ENCODE results near the gene PLEKHG5.

Gene PLEKHG5

GRCh38 chr1:6509220-6509918 lies 17.9 kb upstream of the PLEKHG5 start:
- no peak for DNase-seq

- DNase-seq: no peak
Measured at GRCh38 chr1:6508816-6509189, 17.3 kb upstream of the PLEKHG5 start.

- no peak for DNase-seq
Measured at GRCh38 chr1:6508154-6508815, 16.8 kb upstream of the PLEKHG5 start.

DNA sequence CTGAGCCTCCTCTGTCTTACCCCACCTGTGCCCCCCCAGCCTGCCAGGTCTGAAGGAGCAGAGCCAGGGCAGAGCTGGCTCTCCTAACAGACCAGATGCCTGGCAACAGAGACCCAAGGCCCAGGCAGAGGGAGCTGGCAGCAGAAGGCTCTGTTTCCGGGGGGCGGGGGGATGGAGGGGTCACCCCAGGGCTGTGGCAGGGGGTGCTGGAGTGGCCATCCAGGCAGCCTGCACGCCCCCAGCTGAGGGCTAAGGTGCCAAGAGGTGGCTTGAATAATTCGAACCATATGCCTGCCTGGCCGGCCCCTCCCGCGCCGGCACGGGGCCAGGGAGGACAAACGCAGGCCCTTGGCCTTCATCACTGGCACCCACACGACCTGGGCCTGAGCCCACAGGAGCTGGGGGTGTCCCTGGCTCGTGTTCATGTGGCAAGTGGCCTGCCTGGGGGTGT lies 16.0 kb upstream of the PLEKHG5 start:
- DNase-seq: no peak

DNA sequence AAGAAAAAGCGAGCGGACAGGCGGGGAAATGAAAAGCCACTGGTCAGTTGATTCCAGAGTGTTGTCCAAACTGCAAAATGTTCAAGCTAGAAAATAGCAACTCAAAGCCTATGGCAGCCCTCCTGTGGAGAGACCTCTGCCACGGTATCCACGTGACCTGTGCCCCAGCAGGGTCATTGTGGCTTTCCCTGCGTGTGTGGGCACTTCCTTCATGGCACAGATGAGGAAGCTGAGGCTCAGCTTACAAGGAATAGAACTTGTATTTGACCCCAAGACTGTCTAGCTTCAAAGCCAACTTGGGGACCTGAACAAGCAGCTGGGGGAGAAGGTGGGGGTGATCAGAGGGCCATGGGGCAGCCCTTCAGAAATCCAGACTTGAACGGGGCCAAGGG lies 15.6 kb upstream of the PLEKHG5 start:
- DNase-seq: no peak

DNA sequence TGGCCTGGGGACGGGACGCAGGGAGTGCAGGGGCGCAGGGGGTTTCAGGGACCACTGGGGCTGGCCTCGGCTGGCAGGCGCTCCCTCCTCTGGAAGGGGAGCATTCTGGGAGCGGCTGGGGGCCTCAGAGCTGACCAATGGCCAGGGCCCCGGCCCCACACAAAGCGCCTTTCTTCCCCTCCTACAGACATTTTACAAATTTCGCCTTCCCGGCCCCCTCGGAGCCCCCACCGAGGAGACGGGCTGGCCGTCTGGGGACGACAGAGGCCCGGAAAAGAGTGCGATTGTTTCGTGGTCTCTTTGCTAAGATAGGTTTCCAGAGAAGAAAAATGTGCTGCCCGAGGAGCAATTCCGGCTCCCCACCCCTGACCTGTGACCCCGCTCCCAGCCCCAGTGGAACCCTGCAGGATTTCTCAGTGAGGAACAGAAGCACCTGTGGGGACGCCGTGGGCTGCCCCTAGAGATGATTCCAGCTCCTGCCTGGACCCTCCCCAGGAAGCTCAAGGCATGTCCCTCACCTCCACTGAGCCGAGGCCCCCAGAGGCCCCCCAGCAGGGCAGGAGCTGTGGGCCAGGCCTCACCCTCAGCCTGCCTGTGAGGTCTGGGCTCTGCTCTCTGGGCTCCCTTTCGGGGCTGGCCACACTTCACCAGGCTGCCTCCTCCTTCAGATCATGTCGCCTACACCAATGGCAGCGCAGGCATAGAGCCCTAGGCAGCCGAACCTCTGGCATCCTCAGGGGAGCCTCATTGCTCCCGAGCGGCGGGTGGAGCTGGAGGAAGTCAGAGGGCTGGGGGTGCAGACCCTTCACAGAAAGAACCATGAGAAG lies 15.0 kb upstream of the PLEKHG5 start:
- DNase-seq: no peak

DNA sequence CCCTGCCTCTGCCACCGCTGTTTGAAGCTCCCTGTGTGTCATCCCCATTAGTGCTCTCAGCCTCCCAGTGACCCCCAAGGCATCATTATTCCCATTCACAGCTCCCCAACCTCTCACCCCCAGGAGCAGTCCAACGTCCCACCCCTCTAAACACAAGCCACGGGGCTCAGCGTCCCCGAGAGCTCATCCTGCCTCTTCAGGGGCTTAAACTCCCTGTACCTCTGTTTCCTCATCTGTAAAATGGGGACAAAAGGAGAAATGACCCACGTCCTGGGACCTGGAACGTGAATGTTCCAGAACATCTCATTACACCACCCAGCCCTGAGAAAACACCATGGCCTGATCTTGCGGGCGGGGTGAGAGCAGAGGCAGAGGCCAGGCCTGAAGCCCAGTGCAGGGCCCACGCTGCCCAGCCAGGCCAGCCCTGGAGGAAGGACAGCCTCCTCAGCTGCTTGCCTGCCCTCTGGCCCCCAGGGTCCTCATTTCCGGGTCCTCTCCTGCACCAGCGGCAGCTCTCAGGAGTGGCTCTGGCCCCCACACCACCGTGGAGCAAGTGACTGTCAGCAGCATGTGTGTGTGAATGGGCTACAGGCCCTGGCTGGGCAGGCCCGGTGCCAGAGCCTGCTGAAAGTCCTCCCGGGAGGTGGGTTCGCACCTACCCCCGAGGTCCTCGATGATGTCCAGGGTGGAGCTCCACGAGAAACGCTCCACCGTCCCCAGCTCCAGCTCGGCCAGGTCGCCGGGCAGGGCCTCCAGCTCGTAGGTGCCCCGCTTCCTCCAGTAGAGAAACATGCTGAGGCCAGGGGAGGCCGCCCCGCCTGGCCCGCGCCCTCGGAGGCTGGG lies 14.1 kb upstream of the PLEKHG5 start:
- DNase-seq: no peak

DNA sequence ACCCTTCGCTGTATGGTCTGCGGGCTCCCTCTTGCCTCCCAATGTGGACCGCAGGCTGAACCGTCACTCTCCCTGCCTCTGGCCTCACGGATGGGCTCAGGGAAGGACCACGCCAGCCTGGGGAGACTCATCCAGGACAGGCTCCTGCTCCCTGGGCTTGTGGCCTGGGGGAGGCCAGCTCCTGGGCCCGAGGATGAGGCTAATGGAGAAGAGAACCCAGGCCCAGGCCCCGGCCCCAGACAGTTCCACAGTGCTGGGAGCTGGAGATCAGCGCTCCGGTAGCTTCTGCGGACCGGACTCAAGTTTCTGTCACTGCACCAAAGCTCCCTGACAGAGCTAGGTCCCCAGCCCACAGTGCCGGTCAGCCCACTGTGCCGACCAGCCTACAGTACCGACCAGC lies 13.4 kb upstream of the PLEKHG5 start:
- DNase-seq: no peak

DNA sequence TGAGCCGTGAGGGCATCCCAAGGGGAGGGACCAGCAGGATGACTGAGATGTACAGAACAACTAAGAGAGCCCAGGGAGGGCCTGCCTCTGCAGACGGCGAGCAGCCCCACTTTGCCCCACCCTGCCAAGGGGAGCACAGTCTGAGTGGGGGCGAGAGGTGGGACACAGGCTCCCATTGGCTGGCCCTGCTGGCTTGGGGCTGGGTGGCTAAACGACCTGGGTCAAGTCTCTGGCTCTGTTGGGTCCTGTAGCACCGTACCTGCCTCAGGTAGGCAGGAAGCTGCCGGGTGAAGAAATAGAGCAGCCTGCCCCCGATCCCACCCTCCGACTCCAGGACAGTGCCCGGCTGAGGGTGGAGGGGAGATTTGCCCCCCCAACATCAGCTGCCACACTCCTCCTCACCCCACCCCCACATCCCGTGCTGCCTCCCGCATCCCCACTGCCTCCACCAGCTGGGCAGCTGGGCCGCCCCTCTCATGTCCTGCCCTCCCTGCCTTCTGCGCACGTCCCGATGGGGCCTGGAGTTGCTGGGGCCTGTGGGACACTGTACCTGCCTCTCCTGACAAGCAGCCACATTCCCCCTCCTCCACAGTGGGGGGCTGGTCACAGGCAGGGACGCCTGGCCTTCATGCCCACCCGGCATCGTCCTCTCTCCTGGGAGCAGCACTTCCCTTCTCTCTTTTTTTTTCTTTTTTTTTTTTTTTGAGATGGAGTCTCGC lies 12.6 kb upstream of the PLEKHG5 start:
- DNase-seq: no peak

GRCh38 chr1:6502000-6502891 lies 10.8 kb upstream of the PLEKHG5 start:
- no peak for DNase-seq

DNA sequence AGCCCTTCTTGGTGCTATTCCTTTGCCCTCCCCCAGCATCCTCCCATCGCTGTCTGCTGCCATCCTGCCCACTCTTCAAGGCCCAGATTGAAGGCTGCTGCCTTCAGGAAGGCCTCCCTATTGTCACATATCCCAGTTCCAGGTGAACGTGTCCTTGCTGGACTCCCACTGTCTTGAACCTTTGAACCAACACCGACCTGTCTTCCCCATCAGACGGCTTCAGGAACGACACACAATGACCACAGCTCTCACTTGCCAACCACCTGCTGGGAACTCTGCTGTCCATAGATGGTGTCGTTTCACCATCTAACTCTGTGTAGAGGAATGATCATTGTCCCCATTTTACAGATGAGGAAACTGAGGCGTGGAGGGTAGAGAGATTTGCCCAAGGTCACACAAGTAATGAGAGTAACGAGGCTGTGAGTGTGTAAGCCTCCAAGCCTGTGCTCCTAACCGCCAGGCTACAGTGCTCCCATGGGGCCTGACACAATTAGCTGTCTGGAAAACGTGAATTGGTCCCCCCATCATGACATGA lies 9.9 kb upstream of the PLEKHG5 start:
- no peak for DNase-seq

- no peak for DNase-seq
Measured at GRCh38 chr1:6500544-6501278, 9.2 kb upstream of the PLEKHG5 start.

- no peak for DNase-seq
Measured at GRCh38 chr1:6499296-6499695, 7.8 kb upstream of the PLEKHG5 start.

GRCh38 chr1:6498576-6499111 lies 7.2 kb upstream of the PLEKHG5 start:
- no peak for DNase-seq

GRCh38 chr1:6497867-6498575 lies 6.6 kb upstream of the PLEKHG5 start:
- DNase-seq: no peak

DNA sequence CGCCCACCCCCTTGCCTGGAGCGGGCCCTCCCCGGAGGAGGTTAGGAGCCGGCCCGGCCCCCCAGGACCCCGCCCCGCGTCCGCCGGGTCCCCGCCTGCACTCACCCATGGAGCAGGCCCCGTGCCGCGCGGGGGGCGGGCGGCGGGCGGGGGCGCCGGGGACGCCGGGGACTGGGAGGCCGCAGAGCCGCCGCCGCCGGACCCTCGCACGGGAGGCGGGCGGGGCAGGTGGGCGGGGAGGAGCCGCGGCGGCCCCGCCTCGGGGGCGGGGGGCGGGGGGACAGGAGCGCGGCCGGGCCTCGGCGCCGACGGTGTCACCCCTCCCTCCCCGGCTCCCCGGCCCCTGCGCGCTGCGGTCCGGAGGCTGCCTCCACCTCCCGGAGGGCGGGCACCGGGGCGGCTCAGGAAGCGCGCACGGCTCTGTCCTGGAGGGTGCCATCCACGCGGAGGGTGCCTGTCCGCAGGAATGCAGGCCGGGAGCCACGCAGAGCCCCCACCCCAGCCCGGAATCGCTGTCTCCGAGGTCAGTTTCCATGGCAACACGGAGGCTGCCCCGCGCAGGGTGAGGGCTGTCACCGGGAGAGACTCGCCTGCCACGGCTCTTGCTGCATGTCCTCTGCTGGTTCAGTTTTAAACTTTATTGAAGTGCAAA lies 5.9 kb upstream of the PLEKHG5 start:
- no peak for DNase-seq

DNA sequence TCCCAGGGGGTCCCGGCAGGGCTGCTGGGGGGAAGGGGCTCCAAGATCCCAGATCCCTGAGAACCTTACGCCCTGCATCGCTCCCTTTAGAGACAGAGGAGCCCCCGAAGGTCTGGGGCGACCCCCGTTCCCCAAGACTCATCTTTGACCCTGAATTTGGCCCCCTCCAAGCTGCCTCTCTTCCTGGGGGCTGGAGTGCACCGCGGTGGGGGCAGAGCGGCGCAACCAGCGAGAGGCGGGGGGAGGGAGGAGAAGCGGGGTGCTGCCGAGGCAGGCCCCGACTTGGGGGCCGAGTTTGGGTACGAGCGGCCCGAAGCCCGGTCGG lies 5.4 kb upstream of the PLEKHG5 start:
- no peak for DNase-seq

GRCh38 chr1:6496365-6496721 lies 4.9 kb upstream of the PLEKHG5 start:
- DNase-seq: no peak

Measured in DMS153 (cell line).